Measurements from ENCODE around the gene TUBA8.

The TUBA8 gene

GRCh38 chr22:18078329-18079041 is 32.1 kb upstream of the TUBA8 start:
- Histone ChIP-seq H3K36me3 (ENCODE audit: insufficient read depth, low read depth, low read length) (peaks cover 44% of the 10 kb centered on the region), H3K4me1 (ENCODE audit: insufficient read depth, low read length) (peaks cover 3% of the 10 kb centered on the region; the same call in 1 of the 2 replicates), H3K27ac (ENCODE audit: low read length) (peak overlapping the region; percentile 40), H3K9me3 (ENCODE audit: insufficient read depth, low read depth, low read length) (no peaks in the 10 kb centered on the region), H3K4me3 (ENCODE audit: low read length) (peak overlapping the region; percentile 97), H3K9ac (ENCODE audit: low read depth, low read length) (peak overlapping the region; percentile 96), H3K27me3 (ENCODE audit: insufficient read depth, low read length) (no peaks in the 10 kb centered on the region)

- peaks cover 3% of the 10 kb centered on the region; the same call in 1 of the 2 replicates for H3K4me1 ChIP-seq (ENCODE audit: insufficient read depth, low read length)
- no peak overlapping the region for H3K4me3 ChIP-seq (ENCODE audit: low read length)
- no peaks in the 10 kb centered on the region for H3K9me3 ChIP-seq (ENCODE audit: insufficient read depth, low read depth, low read length)
- H3K27me3 ChIP-seq (ENCODE audit: insufficient read depth, low read length): no peaks in the 10 kb centered on the region
- H3K9ac ChIP-seq (ENCODE audit: low read depth, low read length): no peak overlapping the region
- no peak overlapping the region for H3K27ac ChIP-seq (ENCODE audit: low read length)
- peaks cover 55% of the 10 kb centered on the region for H3K36me3 ChIP-seq (ENCODE audit: insufficient read depth, low read depth, low read length)
These were observed 30.8 kb upstream of the TUBA8 start for GRCh38 chr22:18079706-18080233.

- H3K27me3 ChIP-seq (ENCODE audit: insufficient read depth, low read length): no peaks in the 10 kb centered on the region
- H3K9ac ChIP-seq (ENCODE audit: low read depth, low read length): no peak overlapping the region
- no peak overlapping the region for H3K27ac ChIP-seq (ENCODE audit: low read length)
- H3K36me3 ChIP-seq (ENCODE audit: insufficient read depth, low read depth, low read length): peaks cover 70% of the 10 kb centered on the region
- H3K4me1 ChIP-seq (ENCODE audit: insufficient read depth, low read length): peaks cover 3% of the 10 kb centered on the region; the same call in 1 of the 2 replicates
- H3K9me3 ChIP-seq (ENCODE audit: insufficient read depth, low read depth, low read length): no peaks in the 10 kb centered on the region
- H3K4me3 ChIP-seq (ENCODE audit: low read length): no peak overlapping the region
These were observed 29.2 kb upstream of the TUBA8 start for GRCh38 chr22:18081416-18081815.

- Histone ChIP-seq H3K27ac (ENCODE audit: low read length) (no peak overlapping the region), H3K9me3 (ENCODE audit: insufficient read depth, low read depth, low read length) (no peaks in the 10 kb centered on the region), H3K27me3 (ENCODE audit: insufficient read depth, low read length) (no peaks in the 10 kb centered on the region), H3K4me1 (ENCODE audit: insufficient read depth, low read length) (no peaks in the 10 kb centered on the region), H3K36me3 (ENCODE audit: insufficient read depth, low read depth, low read length) (peaks cover 78% of the 10 kb centered on the region), H3K4me3 (ENCODE audit: low read length) (no peak overlapping the region), H3K9ac (ENCODE audit: low read depth, low read length) (no peak overlapping the region)
These were observed 28.1 kb upstream of the TUBA8 start for GRCh38 chr22:18082467-18082866.

GRCh38 chr22:18083406-18083805 is 27.2 kb upstream of the TUBA8 start:
- Histone ChIP-seq H3K27me3 (ENCODE audit: insufficient read depth, low read length) (no peaks in the 10 kb centered on the region), H3K27ac (ENCODE audit: low read length) (no peak overlapping the region), H3K4me3 (ENCODE audit: low read length) (no peak overlapping the region), H3K36me3 (ENCODE audit: insufficient read depth, low read depth, low read length) (peaks cover 88% of the 10 kb centered on the region), H3K9me3 (ENCODE audit: insufficient read depth, low read depth, low read length) (no peaks in the 10 kb centered on the region), H3K4me1 (ENCODE audit: insufficient read depth, low read length) (no peaks in the 10 kb centered on the region), H3K9ac (ENCODE audit: low read depth, low read length) (no peak overlapping the region)

- peaks cover 92% of the 10 kb centered on the region for H3K36me3 ChIP-seq (ENCODE audit: insufficient read depth, low read depth, low read length)
- no peak overlapping the region for H3K4me3 ChIP-seq (ENCODE audit: low read length)
- H3K27ac ChIP-seq (ENCODE audit: low read length): no peak overlapping the region
- H3K27me3 ChIP-seq (ENCODE audit: insufficient read depth, low read length): no peaks in the 10 kb centered on the region
- no peaks in the 10 kb centered on the region for H3K4me1 ChIP-seq (ENCODE audit: insufficient read depth, low read length)
- no peaks in the 10 kb centered on the region for H3K9me3 ChIP-seq (ENCODE audit: insufficient read depth, low read depth, low read length)
- no peak overlapping the region for H3K9ac ChIP-seq (ENCODE audit: low read depth, low read length)
These were observed 25.4 kb upstream of the TUBA8 start for GRCh38 chr22:18085188-18085587.

- H3K4me3 ChIP-seq (ENCODE audit: low read length): no peak overlapping the region
- peaks cover 86% of the 10 kb centered on the region for H3K36me3 ChIP-seq (ENCODE audit: insufficient read depth, low read depth, low read length)
- no peaks in the 10 kb centered on the region for H3K4me1 ChIP-seq (ENCODE audit: insufficient read depth, low read length)
- no peak overlapping the region for H3K27ac ChIP-seq (ENCODE audit: low read length)
- H3K27me3 ChIP-seq (ENCODE audit: insufficient read depth, low read length): no peaks in the 10 kb centered on the region
- H3K9ac ChIP-seq (ENCODE audit: low read depth, low read length): no peak overlapping the region
- H3K9me3 ChIP-seq (ENCODE audit: insufficient read depth, low read depth, low read length): no peaks in the 10 kb centered on the region
These were observed 23.2 kb upstream of the TUBA8 start for GRCh38 chr22:18087350-18087855.

GRCh38 chr22:18088825-18089568 is 21.6 kb upstream of the TUBA8 start:
- H3K9me3 ChIP-seq (ENCODE audit: insufficient read depth, low read depth, low read length): no peaks in the 10 kb centered on the region
- no peak overlapping the region for H3K9ac ChIP-seq (ENCODE audit: low read depth, low read length)
- H3K27me3 ChIP-seq (ENCODE audit: insufficient read depth, low read length): no peaks in the 10 kb centered on the region
- no peak overlapping the region for H3K4me3 ChIP-seq (ENCODE audit: low read length)
- H3K36me3 ChIP-seq (ENCODE audit: insufficient read depth, low read depth, low read length): peaks cover 70% of the 10 kb centered on the region
- no peak overlapping the region for H3K27ac ChIP-seq (ENCODE audit: low read length)
- no peaks in the 10 kb centered on the region for H3K4me1 ChIP-seq (ENCODE audit: insufficient read depth, low read length)

GRCh38 chr22:18090286-18090685 is 20.3 kb upstream of the TUBA8 start:
- peaks cover 59% of the 10 kb centered on the region for H3K36me3 ChIP-seq (ENCODE audit: insufficient read depth, low read depth, low read length)
- H3K4me3 ChIP-seq (ENCODE audit: low read length): no peak overlapping the region
- no peaks in the 10 kb centered on the region for H3K9me3 ChIP-seq (ENCODE audit: insufficient read depth, low read depth, low read length)
- H3K27ac ChIP-seq (ENCODE audit: low read length): no peak overlapping the region
- no peak overlapping the region for H3K9ac ChIP-seq (ENCODE audit: low read depth, low read length)
- H3K27me3 ChIP-seq (ENCODE audit: insufficient read depth, low read length): no peaks in the 10 kb centered on the region
- H3K4me1 ChIP-seq (ENCODE audit: insufficient read depth, low read length): no peaks in the 10 kb centered on the region

- H3K27ac ChIP-seq (ENCODE audit: low read length): no peak overlapping the region
- H3K4me1 ChIP-seq (ENCODE audit: insufficient read depth, low read length): no peaks in the 10 kb centered on the region
- H3K4me3 ChIP-seq (ENCODE audit: low read length): no peak overlapping the region
- H3K27me3 ChIP-seq (ENCODE audit: insufficient read depth, low read length): no peaks in the 10 kb centered on the region
- peaks cover 49% of the 10 kb centered on the region for H3K36me3 ChIP-seq (ENCODE audit: insufficient read depth, low read depth, low read length)
- no peaks in the 10 kb centered on the region for H3K9me3 ChIP-seq (ENCODE audit: insufficient read depth, low read depth, low read length)
- H3K9ac ChIP-seq (ENCODE audit: low read depth, low read length): no peak overlapping the region
These were observed 19.1 kb upstream of the TUBA8 start for GRCh38 chr22:18091478-18091877.

- H3K4me3 ChIP-seq (ENCODE audit: low read length): no peak overlapping the region
- no peaks in the 10 kb centered on the region for H3K27me3 ChIP-seq (ENCODE audit: insufficient read depth, low read length)
- H3K9me3 ChIP-seq (ENCODE audit: insufficient read depth, low read depth, low read length): no peaks in the 10 kb centered on the region
- H3K9ac ChIP-seq (ENCODE audit: low read depth, low read length): no peak overlapping the region
- peaks cover 45% of the 10 kb centered on the region for H3K36me3 ChIP-seq (ENCODE audit: insufficient read depth, low read depth, low read length)
- no peak overlapping the region for H3K27ac ChIP-seq (ENCODE audit: low read length)
- no peaks in the 10 kb centered on the region for H3K4me1 ChIP-seq (ENCODE audit: insufficient read depth, low read length)
These were observed 18.6 kb upstream of the TUBA8 start for GRCh38 chr22:18091916-18092526.

Measured in iPS-20b (cell line).